NCI-H345 treated with DMSO at 0.1 percent for 48 hours (cell line): ENCODE results near the gene MPDU1.
"Not testable (repeated sequence)": the region's sequence is repeated elsewhere in the genome, so short reads cannot be mapped to it uniquely, and the experiment has no call there.

Experiments
- DNase-seq: peaks from one replicate; lab custom pipeline; 2025; ENCODE audit not compliant: unreplicated experiment; lab: John Stamatoyannopoulos, UW

The MPDU1 gene

DNA sequence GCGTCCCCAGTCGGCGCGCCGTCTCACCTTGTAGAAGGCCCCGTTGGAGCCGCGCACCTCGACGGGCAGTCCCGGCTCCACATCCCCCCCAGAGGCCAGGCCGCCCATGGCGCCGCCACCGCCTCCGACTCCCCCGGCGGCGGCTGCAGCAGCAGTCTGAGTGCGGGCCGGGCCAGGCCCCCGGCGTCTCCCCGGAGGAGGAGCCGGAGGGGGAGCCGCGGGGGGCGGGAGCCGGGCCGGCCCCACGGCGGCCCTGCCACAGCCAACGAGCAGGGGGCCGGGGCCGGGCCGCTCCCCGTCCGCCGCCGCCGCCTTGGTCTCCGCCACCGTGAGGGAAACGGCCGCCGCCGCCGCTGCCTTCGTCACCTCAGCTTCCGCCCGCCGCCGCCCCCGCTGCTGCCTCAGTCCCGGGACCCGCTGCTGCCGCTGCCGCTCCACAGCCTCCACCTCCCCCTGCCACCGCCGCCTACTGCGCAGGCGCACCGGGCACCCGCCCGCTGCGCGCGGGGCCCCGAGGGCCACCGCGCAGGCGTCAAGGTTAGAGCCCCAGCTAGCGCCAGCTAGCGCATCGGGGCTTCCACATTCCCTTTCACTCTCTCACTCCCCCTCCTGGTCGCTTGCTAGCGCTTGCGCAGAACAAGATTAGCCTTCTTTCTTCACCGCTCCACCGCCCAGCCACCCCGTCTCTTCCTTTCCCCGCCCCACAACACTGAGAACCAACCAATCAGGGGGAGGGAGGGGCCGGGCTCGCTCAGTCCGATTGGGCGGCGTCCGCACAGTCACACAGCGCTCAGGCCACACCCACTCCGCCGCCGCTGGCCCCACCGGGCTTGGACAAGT, 31.0 kb downstream of the MPDU1 start, which contains the start of gene FXR2:
FXR2 (minus strand) TSS at position 473 of the 840 bp plus-strand sequence; CDS start at position 108, 365 bp downstream.
- peak; percentile 96 for DNase-seq

GRCh38 chr17:7615265-7615747, 31.7 kb downstream of the MPDU1 start:
- no peak for DNase-seq

DNA sequence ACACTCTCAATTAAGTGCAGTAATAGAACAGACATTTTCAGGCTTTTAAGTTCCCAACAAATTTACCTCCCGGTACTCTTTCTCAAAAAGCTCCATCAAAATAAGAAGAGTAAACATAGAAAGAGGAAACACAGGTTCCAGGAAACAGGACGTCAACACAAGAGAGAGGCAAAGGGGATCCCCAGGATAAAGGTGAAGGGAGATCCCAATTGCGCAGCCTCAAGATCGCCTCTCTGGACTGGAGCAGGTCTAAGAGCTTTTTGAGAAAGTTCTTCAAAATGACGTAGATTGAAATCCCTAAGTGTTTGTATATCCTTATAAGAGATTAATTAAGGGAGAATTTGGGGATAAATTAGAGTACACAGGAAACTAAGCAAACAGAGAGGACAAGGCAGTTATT, 35.0 kb downstream of the MPDU1 start:
- DNase-seq = no peak

- no peak for DNase-seq
Observed at GRCh38 chr17:7620835-7621234, 37.2 kb downstream of the MPDU1 start.

GRCh38 chr17:7623661-7624060, 40.0 kb downstream of the MPDU1 start:
- DNase-seq = no peak

- DNase-seq = not testable (repeated sequence)
Observed at GRCh38 chr17:7625749-7626148, 42.1 kb downstream of the MPDU1 start.

DNA sequence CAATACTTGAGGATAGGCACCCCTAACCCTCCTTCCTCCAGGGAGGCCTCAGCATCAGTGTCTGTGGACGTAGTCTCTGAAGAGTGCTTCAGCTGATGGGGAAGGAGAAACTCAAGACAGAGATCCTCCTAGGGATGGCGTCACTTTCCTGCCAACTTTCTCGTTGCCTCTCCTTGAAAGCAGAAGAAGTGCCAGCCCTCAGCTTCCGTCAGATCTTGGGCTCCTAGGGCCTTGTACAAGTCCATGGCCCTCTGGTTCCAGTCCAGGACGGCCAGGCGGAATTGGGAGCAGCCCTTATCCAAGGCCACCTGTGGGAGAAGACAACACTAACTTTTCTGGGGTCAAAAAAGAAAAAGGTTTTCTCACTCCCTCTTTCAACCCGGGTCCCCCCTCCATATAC, 42.7 kb downstream of the MPDU1 start:
- no peak for DNase-seq

GRCh38 chr17:7626956-7627249, 43.3 kb downstream of the MPDU1 start:
- no peak for DNase-seq

DNA sequence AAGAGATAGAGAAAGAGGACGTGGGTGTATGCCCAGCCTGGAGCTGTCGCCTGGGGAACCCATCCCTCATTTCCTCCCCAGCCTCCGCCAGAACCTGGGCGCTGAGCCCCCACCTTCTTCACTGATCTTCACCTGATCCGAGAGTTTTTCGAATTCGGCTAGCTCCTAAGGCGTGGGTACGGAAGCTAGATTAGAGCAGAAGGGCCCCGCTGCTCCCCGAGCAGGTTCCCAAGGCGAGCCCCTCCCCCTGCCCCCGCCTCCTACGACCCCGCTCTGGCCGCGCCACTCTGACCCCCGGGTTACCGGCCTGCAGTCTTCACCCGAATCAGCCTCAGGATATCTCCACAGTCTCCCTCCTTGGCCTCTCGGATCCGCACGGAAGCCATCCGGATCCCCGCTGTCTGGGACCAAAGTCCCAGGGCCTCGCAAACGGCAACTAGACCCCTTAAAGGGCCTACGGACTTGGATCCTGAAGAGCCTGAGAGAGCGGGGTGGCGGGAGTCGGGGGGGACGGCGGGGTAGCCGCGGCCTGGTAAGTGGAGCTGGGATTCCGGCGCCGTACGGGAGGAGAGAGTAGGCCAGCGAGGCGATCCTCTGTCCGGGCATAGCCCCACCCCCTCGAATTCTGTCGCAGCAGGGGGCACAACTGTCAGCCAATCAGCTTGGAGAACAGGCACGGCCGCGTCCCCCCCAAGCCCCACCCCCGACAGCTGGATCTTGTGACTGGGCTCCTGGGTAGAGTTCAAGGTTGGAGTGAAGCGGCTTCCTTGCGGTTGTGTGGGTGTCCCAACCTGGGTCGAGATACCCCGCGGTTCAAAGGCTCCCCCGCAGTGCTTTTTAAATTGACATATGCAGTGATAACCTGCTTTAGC, 43.8 kb downstream of the MPDU1 start, which contains the start of gene SAT2:
SAT2 (minus strand) TSS at position 572 of the 872 bp plus-strand sequence; CDS start at position 386, 186 bp downstream.
- peak; percentile 24 for DNase-seq

GRCh38 chr17:7629939-7630571, 46.4 kb downstream of the MPDU1 start, which contains the start of gene SHBG:
TSS of gene SHBG (plus strand) at chr17:7630135. CDS start at chr17:7630173, 38 bp downstream.
- no peak for DNase-seq

DNA sequence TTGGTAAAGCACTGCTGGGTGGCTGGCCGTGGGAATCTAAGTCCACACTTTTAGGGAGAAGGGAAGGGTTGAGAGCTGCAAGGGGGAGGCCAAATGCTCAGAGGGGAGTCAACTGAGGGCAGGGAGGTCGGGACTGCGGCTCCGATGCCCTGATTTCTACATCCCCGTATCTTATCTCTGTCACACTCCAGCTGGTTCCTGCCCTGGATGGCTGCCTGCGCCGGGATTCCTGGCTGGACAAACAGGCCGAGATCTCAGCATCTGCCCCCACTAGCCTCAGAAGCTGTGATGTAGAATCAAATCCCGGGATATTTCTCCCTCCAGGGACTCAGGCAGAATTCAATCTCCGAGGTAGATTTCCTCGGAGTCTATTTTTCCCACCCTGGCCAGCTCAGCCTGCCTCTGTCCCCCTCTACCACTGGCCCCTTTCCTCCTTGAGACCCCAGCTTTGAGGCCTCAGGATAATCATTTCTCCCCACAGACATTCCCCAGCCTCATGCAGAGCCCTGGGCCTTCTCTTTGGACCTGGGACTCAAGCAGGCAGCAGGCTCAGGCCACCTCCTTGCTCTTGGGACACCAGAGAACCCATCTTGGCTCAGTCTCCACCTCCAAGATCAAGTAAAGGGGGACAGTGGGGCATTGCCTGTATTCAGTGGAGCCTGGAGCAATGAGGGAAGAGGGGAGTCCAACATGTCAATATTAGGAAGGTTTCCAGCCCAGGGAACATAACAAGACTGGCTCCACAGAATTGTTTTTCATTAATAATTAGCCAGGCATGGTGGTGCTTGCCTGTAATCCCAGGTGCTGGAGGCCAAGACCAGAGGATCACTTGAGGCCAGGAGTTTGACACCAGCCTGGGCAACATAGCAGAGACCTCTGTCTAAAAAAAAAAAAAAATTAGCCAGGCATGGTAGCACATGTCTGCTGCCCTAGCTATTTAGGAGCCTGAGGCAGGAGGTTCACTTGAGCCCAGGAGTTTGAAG, 48.0 kb downstream of the MPDU1 start:
- DNase-seq = no peak

DNA sequence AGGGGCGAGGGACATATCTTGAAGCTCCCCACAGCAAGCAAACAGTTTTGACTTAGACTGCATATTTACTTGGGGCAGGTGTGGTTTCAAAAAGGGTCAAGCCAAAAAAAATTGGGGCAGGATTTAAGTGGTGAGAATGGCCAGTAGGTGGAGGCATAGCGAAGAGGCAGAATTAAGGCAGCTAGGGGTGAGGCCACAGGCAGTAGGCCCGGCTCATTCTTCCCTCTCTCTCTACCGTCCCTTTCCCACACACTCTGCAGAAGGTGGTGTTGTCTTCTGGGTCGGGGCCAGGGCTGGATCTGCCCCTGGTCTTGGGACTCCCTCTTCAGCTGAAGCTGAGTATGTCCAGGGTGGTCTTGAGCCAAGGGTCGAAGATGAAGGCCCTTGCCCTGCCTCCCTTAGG, 48.8 kb downstream of the MPDU1 start:
- DNase-seq = no peak

GRCh38 chr17:7633093-7633492, 49.4 kb downstream of the MPDU1 start:
- no peak for DNase-seq

DNA sequence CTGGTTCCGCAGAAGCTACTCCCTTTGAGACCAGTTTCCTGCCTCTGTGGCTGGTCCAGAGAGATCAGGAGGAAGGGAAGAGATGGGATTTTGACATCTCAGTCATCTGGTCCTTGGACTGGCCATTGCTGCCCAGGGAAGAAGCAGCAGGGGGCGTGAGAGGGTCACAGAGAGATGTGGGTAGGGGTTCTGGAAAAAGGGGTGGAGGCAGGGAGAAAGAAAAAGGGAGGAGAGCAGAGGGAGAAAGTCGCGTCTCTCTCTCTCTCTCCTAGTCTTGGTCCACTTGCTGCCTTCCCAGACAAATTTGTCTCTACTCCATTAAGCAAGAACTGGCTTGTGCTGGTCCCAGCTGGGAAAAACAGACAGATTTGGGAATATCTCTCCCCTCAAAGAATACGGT, 50.7 kb downstream of the MPDU1 start:
- no peak for DNase-seq

- no peak for DNase-seq
Observed at GRCh38 chr17:7636163-7636562, 52.5 kb downstream of the MPDU1 start.
